GM12873 (cell line): ENCODE data around the gene ACE.

Experiments used
- CTCF ChIP-seq: IDR thresholded peaks from 2 replicates; pipeline ENCODE4 v1.5.1; 2012; ENCODE audit warnings: low read depth, mild to moderate bottlenecking, moderate library complexity, low read length, control low read depth; ENCODE audit not compliant: insufficient read depth; ENCODE audit errors: missing control alignments

Gene ACE

GRCh38 chr17:63464691-63465236 is 12.1 kb upstream of the ACE start:
- no peak for TF ChIP-seq CTCF

- no peak for TF ChIP-seq CTCF
Measured at GRCh38 chr17:63474174-63474573, 2.7 kb upstream of the ACE start.

- no peak for TF ChIP-seq CTCF
Measured at GRCh38 chr17:63474586-63475460, 2.0 kb upstream of the ACE start.

- no peak for TF ChIP-seq CTCF
Measured at GRCh38 chr17:63475491-63476412, 1.1 kb upstream of the ACE start.

GRCh38 chr17:63476459-63476853 is 405 bp upstream of the ACE start:
- no peak for TF ChIP-seq CTCF

GRCh38 chr17:63477480-63478440 is 899 bp downstream of the ACE start:
- no peak for TF ChIP-seq CTCF
